Thoracic aorta (tissue), 2 donors: ENCODE data around the gene CPXM1. TPM values are rescaled to one million over a fixed set of nuclear protein-coding genes. Genes with fewer than 3 reads are reported as not detected.
A peak's percentile ranks its signal among the peaks of the same experiment; 100 is the strongest.

ENCODE experiments used
- ATAC-seq: fragments of 150-250 bp; one replicate; pipeline ENCODE4 v1.8.0; 2017; ENCODE audit warnings: low read depth; ENCODE audit not compliant: insufficient number of reproducible peaks, low FRiP score
- DNase-seq: peaks from one replicate; pipeline ENCODE4 v3.0.0-alpha.2; 2020; ENCODE audit warnings: low spot score
- H3K27ac ChIP-seq, 2 donors: fragments of 200-600 bp; sonication (generic); 1 replicate in 1 of 2; 2 replicates in 1 of 2; pipeline ENCODE4 v1.5.1; 2016; ENCODE audit warnings: mild to moderate bottlenecking in 2 of 2, moderate library complexity in 2 of 2
- H3K27me3 ChIP-seq: fragments of 200-600 bp; sonication (generic); replicated peaks from 2 replicates; pipeline ENCODE4 v1.6.0; 2016; ENCODE audit warnings: mild to moderate bottlenecking; ENCODE audit not compliant: insufficient read depth
- H3K36me3 ChIP-seq: fragments of 200-600 bp; sonication (generic); one replicate; pipeline ENCODE4 v1.5.1; 2016
- H3K4me1 ChIP-seq, 2 donors: fragments of 200-600 bp; sonication (generic); 1 replicate in 1 of 2; 2 replicates in 1 of 2; pipeline versions ENCODE4 v1.5.1 to v1.6.0; 2016; ENCODE audit warnings: low read depth in 2 of 2, mild to moderate bottlenecking in 1 of 2; ENCODE audit not compliant: control insufficient read depth in 1 of 2
- H3K4me3 ChIP-seq: fragments of 200-600 bp; sonication (generic); 2 replicates; pipeline ENCODE4 v1.5.1; 2016; ENCODE audit warnings: mild to moderate bottlenecking
- H3K9me3 ChIP-seq: fragments of 200-600 bp; sonication (generic); 2 replicates; pipeline ENCODE4 v1.5.1; 2016
- total RNA-seq, 2 donors: library from RNA; depleted of rRNA; stranded (reverse); fragments of >200 nt; gene quantifications; one replicate each; pipeline versions ENCODE4 v1.1.0 to v1.2.3, GENCODE V29; 2016
- TF ChIP-seq, protein P1 (sequence below): fragments of 200-600 bp; sonication (generic); IDR thresholded peaks from one replicate; pipeline ENCODE4 v1.5.1; 2019; ENCODE audit warnings: antibody characterized with exemption

The CPXM1 gene
- total RNA-seq, 2 donors from 2014 or later = not detected

DNA sequence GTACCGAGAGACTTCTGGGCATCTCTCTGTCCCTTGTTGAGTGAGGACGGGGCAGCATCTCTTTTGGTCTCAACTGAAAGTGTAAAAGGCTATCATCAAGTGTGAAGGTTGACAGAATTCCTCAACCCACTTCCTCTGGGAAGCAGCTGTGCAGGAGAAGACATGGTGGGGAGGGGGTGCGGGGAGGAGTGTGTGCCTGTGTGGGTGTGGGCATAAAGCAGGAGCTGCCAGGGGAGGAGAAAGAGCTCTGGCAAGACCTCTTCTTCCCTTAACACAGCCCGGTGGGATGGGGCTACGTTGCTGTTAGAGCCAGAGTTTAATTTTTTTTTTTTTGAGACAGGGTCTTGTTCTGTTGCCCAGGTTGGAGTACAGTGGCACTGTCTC, 31.8 kb downstream of the CPXM1 start:
- H3K36me3 ChIP-seq = no peaks in the 10 kb centered on the region
- peaks cover 11 to 35% of the 10 kb centered on the region in 2 donors for H3K4me1 ChIP-seq
- TF ChIP-seq, protein P1, sequence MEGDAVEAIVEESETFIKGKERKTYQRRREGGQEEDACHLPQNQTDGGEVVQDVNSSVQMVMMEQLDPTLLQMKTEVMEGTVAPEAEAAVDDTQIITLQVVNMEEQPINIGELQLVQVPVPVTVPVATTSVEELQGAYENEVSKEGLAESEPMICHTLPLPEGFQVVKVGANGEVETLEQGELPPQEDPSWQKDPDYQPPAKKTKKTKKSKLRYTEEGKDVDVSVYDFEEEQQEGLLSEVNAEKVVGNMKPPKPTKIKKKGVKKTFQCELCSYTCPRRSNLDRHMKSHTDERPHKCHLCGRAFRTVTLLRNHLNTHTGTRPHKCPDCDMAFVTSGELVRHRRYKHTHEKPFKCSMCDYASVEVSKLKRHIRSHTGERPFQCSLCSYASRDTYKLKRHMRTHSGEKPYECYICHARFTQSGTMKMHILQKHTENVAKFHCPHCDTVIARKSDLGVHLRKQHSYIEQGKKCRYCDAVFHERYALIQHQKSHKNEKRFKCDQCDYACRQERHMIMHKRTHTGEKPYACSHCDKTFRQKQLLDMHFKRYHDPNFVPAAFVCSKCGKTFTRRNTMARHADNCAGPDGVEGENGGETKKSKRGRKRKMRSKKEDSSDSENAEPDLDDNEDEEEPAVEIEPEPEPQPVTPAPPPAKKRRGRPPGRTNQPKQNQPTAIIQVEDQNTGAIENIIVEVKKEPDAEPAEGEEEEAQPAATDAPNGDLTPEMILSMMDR = no peak
- H3K9me3 ChIP-seq = no peaks in the 10 kb centered on the region
- no peak for ATAC-seq
- no peak for DNase-seq
- H3K27me3 ChIP-seq = peaks cover 3% of the 10 kb centered on the region
- no peak overlapping the region for H3K27ac ChIP-seq
- H3K4me3 ChIP-seq = peak overlapping the region; percentile 52

DNA sequence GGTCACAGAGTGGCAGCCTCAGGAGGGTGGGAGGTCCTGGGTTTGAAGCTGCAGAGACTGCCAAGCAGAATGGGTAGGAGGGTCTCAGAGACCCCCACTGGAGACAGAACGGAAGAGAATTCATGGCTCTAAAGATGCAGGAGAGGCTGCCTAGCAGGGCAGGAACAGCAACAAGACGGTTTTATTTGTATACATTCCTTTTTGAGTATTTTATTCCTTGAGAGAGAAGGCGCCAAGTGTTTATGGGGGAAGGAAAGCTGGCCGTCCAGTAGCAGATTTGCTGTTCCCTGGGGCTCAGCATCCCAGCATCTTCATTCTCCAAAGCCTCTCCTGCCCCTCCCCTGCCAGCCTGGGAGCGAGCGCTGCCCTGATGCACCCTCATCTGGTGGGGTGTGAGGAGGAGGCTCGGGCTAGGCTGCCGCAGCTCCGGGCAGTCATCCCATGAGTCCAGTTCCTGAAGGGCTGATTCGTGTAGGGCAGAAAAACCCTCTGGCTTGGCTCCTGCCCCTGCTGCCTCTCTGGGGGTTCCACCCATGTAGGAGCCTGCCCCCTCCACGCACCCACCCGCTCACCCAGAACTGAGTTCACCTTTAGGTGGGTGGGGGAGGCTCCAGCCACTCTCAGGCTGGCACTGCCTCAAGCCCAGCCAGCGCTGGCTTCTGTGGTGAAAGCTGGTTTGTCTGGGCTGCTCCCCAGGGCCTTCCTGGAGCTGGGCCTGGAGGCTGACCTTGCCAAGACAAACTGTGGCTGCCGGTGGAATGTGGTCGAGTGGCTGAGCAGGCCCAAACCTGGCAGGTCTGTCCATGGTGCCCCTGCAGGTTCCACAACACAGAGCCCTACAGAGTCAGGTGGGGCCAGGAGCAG, 32.4 kb downstream of the CPXM1 start:
- peak; percentile 38 for ATAC-seq
- Histone ChIP-seq H3K36me3 (no peaks in the 10 kb centered on the region), H3K27ac (no peak overlapping the region), H3K27me3 (no peaks in the 10 kb centered on the region), H3K4me1 (peaks cover 11 to 35% of the 10 kb centered on the region in 2 donors), H3K4me3 (peak overlapping the region; percentile 52), H3K9me3 (no peaks in the 10 kb centered on the region)
- no peak for DNase-seq
- TF ChIP-seq, protein P1 = no peak

DNA sequence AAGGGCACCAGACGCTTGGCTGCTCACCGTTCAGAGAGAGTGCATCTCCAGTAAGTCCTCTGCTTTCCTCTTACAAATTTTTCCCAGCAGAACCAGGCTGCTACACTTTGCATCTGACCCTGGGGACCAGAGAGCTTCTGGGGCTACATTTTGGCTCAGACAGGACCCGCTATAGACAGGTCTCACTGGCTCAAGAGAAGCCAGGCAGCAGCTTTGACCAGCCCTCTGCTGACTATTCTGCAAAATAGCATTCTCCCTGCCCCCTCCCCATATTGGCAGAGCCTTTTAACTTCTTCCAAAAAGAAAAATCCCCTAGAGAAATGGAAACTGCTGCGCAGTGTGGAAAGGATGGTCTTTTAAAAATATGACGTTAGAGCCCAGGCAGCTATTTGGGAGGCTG, 37.2 kb downstream of the CPXM1 start:
- Histone ChIP-seq H3K27ac (no peak overlapping the region), H3K9me3 (no peaks in the 10 kb centered on the region), H3K4me3 (no peak overlapping the region), H3K4me1 (peaks cover 5 to 9% of the 10 kb centered on the region in 2 donors), H3K27me3 (no peaks in the 10 kb centered on the region), H3K36me3 (no peaks in the 10 kb centered on the region)
- ATAC-seq = no peak
- TF ChIP-seq, protein P1 = no peak
- no peak for DNase-seq

DNA sequence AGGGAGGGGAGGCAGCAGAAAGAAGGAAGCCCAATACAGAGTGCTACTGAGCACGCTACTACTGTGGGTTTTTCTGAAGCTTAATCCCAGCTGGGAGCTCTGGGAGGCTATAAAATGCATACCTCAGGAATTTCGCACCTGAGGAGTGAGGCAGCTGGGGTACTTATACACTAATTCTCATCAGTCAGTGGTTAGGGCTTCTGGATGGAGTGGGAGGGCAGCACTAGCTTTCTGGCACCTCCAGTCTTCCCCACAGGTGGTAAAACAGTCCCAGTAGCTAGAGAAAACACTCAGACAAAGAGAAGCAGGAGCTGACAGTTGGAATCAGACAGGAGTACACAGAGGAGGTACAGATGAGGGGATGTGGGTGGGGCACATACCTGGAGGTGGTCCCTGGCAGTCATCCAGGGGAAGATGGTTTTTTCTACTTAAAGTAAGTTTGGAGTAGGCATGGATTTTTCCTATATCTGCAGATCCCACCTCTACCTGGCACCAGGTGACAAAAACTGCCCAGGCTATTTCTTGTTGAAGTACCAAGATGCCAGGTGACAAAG, 37.8 kb downstream of the CPXM1 start:
- Histone ChIP-seq H3K27me3 (no peaks in the 10 kb centered on the region), H3K4me3 (no peak overlapping the region), H3K36me3 (no peaks in the 10 kb centered on the region), H3K9me3 (no peaks in the 10 kb centered on the region), H3K4me1 (peaks cover 2 to 4% of the 10 kb centered on the region in 2 donors), H3K27ac (no peak overlapping the region)
- DNase-seq (no peak), ATAC-seq (no peak)
- TF ChIP-seq, protein P1 = no peak

DNA sequence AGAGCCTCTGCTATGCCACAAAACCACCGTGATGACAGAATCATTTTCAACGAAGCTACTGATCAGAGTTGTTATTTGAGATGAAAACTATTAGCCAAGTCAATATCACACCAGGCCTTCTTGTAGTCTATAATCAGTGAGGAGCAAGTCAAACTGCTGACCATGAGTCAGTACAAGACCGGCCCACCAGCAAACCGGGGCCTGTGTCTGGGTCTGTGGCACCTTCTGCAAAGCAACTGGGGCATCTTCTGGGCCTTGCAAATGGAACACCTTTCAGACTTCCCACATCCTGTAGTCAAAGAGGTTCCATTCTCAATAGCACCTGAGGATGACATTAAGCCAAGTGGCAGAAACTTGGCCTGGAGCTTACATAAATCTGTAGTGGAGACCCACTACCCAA, 38.5 kb downstream of the CPXM1 start:
- no peaks in the 10 kb centered on the region for H3K9me3 ChIP-seq
- TF ChIP-seq, protein P1 = no peak
- no peaks in the 10 kb centered on the region for H3K36me3 ChIP-seq
- H3K27ac ChIP-seq = no peak overlapping the region
- no peak overlapping the region for H3K4me3 ChIP-seq
- DNase-seq (no peak), ATAC-seq (no peak)
- no peaks in the 10 kb centered on the region for H3K4me1 ChIP-seq
- H3K27me3 ChIP-seq = no peaks in the 10 kb centered on the region
